ENCODE data around the gene UBE2E2.

The UBE2E2 gene

DNA sequence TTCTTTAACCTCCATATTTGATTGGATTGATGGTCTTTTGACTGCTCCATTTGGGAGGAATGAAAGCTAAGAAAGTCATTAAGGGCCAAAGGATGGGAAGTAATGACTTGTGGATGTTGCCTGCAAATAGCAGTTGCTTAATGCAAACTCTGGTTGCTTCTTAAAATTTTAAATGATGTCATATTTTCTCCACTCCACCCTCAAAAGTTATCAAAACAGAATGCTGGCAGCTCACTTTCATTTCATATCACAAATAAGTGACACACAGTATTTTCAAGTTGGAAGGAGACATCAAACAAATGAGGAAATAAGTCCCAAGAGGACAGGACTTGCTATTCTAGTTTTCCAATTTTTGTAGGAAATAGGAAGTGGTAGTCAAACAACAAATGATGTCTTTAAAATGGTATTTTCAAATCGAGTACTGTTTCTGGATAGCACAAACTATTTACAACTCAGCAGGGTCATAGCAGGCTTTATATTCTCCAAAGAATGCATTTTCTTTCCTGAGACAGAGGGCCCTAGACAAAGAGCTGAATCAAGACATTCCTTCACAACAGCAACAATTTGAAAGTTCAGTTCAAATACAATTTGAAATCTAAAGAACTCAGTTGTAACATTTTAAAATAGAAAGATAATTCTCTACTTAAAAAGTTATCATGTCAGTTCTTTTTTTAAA, 437.5 kb downstream of the UBE2E2 start:
- no peak for DNase-seq

Data from stimulated activated CD4-positive, alpha-beta T cell treated with anti-CD3 and anti-CD28 coated beads, Interleukin-4, amount 100 ng/mL, for 4 hours (primary cell).